CD4-positive, alpha-beta T cell (primary cell): ENCODE data around the gene NECAB3. TPM values are rescaled to one million over a fixed set of nuclear protein-coding genes. Genes with fewer than 3 reads are reported as not detected.

Experiments
- ATAC-seq: fragments of 200-7000 bp; cut with Tn5 transposase; one replicate; pipeline ENCODE4 v1.10.0; 2022; ENCODE audit warnings: mild to moderate bottlenecking; ENCODE audit not compliant: poor library complexity
- CTCF ChIA-PET: fragments of 350-600 bp; sonication (Branson Sonifier 250); formaldehyde crosslinking; loops from one replicate; lab custom pipeline; 2021; ENCODE audit warnings: antibody characterized with exemption, inconsistent platforms; lab: Charles Lee
- POLR2A ChIA-PET: fragments of 350-600 bp; sonication (Branson Sonifier 250); formaldehyde crosslinking; loops from one replicate; lab custom pipeline; 2021; ENCODE audit warnings: antibody characterized with exemption, inconsistent platforms; lab: Charles Lee
- DNase-seq, 14 experiments: peaks; one replicate each; pipeline ENCODE4 v3.0.0-alpha.2; 2013 to 2020; ENCODE audit warnings: mixed read lengths in 2 of 14
- H3K27ac ChIP-seq, 2 donors: one replicate each; pipeline versions ENCODE4 v1.5.1 to v1.7.0; 2013; ENCODE audit warnings: low read length in 2 of 2, low read depth in 1 of 2, mild to moderate bottlenecking in 1 of 2
- H3K27me3 ChIP-seq, 2 experiments: 1 replicate in 1 of 2; 2 replicates in 1 of 2; pipeline versions ENCODE4 v1.6.1 to v1.7.0; 2013; ENCODE audit warnings: low read length in 2 of 2, control low read depth in 1 of 2, mild to moderate bottlenecking in 1 of 2, moderate library complexity in 1 of 2; ENCODE audit not compliant: insufficient read depth in 2 of 2, control insufficient read depth in 1 of 2
- H3K36me3 ChIP-seq: one replicate; pipeline ENCODE4 v1.6.1; 2013; ENCODE audit warnings: low read length, control low read depth; ENCODE audit not compliant: insufficient read depth
- H3K4me1 ChIP-seq: one replicate; pipeline ENCODE4 v1.6.1; 2013; ENCODE audit warnings: low read length, control low read depth; ENCODE audit not compliant: insufficient read depth
- H3K4me3 ChIP-seq: one replicate; pipeline ENCODE4 v1.5.1; 2013; ENCODE audit warnings: mild to moderate bottlenecking, low read length, moderate library complexity
- H3K9me3 ChIP-seq, 2 experiments: 1 replicate in 1 of 2; 2 replicates in 1 of 2; pipeline versions ENCODE4 v1.6.1 to v1.7.0; 2013; ENCODE audit warnings: low read length in 2 of 2, mild to moderate bottlenecking in 2 of 2, control low read depth in 1 of 2, moderate library complexity in 1 of 2; ENCODE audit not compliant: control insufficient read depth in 1 of 2, insufficient read depth in 1 of 2
- H3K27ac Mint-ChIP-seq: one replicate; pipeline ENCODE4 v1.8.0; 2020; ENCODE audit warnings: mixed read lengths
- H3K27me3 Mint-ChIP-seq: one replicate; pipeline ENCODE4 v1.8.0; 2021; ENCODE audit warnings: mixed read lengths
- H3K36me3 Mint-ChIP-seq: one replicate; pipeline ENCODE4 v1.8.0; 2021; ENCODE audit warnings: low read depth, mixed read lengths
- H3K4me1 Mint-ChIP-seq: one replicate; pipeline ENCODE4 v1.8.0; 2021; ENCODE audit warnings: low read depth, mixed read lengths
- H3K4me3 Mint-ChIP-seq: one replicate; pipeline ENCODE4 v1.8.0; 2020; ENCODE audit warnings: mild to moderate bottlenecking, mixed read lengths
- H3K9me3 Mint-ChIP-seq: one replicate; pipeline ENCODE4 v1.8.0; 2020; ENCODE audit warnings: mixed read lengths
- intact Hi-C, 2 experiments: fragments of 100-400 bp; cut with DNase I in 1 of 2; cut with micrococcal nuclease in 1 of 2; formaldehyde crosslinking; loops; one replicate each; pipeline versions ENCODE4 v1.15.1 to v1.9.0; 2023 to 2025; cut with DNase I, micrococcal nuclease
- total RNA-seq, 174 experiments: library from RNA in 2 of 174; stranded (reverse) in 2 of 174; gene quantifications; one replicate each; pipeline ENCODE4 v1.2.3 and lab custom pipeline; 2021 to 2026
- TF ChIP-seq, protein P1 (sequence below): fragments of 200-600 bp; IDR thresholded peaks from one replicate; pipeline ENCODE4 v1.8.0; 2022; ENCODE audit warnings: antibody characterized with exemption, mild to moderate bottlenecking

Gene NECAB3
- total RNA-seq, 2 experiments from 2014 or later, result 8.7 to 9.2 TPM

DNA sequence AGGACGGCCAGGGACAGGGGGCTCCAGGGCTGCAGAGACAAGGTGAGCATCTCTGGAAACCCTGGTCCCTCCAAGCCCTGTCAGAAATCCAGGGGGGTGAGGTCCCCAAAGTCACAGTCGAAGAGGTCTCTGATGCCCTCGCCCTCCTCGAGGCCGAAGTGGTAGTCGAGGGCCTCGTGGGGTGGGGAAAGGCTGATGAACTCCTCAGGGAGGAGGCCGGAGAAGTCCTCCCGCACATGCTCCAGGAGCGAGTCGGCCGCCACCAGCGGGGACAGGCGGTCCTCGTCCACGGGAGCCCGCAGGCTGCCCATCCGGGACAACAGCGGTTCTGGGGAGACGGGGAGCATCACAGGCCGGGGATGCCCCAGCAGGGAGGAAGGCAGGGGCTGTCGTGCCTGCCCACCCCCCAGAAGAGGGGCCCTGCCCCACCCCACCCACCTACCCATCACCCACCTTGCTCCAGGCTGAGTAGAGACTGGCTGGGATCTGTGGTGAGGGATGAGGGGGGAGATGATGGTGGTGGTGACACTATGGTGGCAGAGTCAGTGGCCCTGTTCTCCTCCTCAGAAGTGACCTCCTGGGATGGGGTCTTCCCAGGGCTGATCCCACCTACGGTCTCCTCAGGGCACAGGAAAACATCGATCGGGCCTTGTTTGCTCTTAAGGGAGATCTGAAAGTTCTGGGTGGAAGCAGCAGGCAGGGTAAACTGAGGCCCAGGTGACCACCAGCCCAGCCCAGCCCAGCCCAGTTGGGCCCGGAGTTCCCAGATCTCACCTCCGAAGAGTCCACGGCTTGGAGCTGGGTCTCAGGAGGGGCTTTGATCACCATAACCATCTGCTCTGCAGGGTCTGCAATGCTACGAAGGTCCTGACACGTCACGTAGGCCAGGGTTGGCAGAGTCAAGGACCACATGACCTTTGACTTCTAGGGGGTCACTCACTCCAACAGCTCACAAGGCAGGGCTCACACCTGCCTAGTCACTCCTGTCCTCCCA, 2.7 kb upstream of the NECAB3 start:
- intact Hi-C loops, result no loop called here
- H3K27me3 Mint-ChIP-seq, result no peaks in the 10 kb centered on the region
- ChIA-PET POLR2A (no interaction called here), CTCF (interaction anchor here (1.3 kb wide), 1 partner anchor 9 kb away, joined by 7 read pairs; no protein-coding TSS in a partner anchor)
- H3K4me3 Mint-ChIP-seq, result peak overlapping the region; percentile 54
- DNase-seq, result no peak
- peaks cover 55% of the 10 kb centered on the region for H3K4me1 Mint-ChIP-seq
- TF ChIP-seq, protein P1, sequence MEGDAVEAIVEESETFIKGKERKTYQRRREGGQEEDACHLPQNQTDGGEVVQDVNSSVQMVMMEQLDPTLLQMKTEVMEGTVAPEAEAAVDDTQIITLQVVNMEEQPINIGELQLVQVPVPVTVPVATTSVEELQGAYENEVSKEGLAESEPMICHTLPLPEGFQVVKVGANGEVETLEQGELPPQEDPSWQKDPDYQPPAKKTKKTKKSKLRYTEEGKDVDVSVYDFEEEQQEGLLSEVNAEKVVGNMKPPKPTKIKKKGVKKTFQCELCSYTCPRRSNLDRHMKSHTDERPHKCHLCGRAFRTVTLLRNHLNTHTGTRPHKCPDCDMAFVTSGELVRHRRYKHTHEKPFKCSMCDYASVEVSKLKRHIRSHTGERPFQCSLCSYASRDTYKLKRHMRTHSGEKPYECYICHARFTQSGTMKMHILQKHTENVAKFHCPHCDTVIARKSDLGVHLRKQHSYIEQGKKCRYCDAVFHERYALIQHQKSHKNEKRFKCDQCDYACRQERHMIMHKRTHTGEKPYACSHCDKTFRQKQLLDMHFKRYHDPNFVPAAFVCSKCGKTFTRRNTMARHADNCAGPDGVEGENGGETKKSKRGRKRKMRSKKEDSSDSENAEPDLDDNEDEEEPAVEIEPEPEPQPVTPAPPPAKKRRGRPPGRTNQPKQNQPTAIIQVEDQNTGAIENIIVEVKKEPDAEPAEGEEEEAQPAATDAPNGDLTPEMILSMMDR, result no peak
- Histone ChIP-seq H3K36me3 (no peaks in the 10 kb centered on the region), H3K27me3 (no peaks in the 10 kb centered on the region), H3K9me3 (no peaks in the 10 kb centered on the region), H3K27ac (no peak overlapping the region), H3K4me3 (no peak overlapping the region), H3K4me1 (peaks cover 76% of the 10 kb centered on the region)
- no peak for ATAC-seq
- no peaks in the 10 kb centered on the region for H3K9me3 Mint-ChIP-seq
- peak overlapping the region; percentile 36 for H3K27ac Mint-ChIP-seq
- H3K36me3 Mint-ChIP-seq, result no peaks in the 10 kb centered on the region

DNA sequence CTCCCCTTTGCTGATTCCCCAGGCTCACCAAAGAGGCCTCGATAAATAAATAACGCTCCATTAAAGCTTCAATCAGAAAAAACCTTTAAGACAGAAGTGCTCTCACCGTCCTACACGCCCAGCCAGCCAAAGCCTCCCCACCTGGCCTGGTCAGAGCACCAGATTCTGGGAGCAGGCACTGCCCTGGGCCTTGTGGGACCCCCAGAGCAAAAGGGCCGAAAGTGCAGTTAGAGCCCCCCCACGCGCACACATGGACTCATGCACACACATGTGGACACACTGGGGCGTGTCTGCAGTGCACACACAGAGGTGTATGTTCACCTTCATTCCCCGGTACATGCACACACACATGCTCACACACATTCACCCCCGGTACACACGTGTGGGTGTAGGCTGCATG, 1.9 kb upstream of the NECAB3 start:
- Mint-ChIP-seq H3K4me1 (peaks cover 50% of the 10 kb centered on the region), H3K36me3 (no peaks in the 10 kb centered on the region), H3K27ac (no peak overlapping the region), H3K27me3 (no peaks in the 10 kb centered on the region), H3K4me3 (peak overlapping the region; percentile 42), H3K9me3 (no peaks in the 10 kb centered on the region)
- Histone ChIP-seq H3K27me3 (no peaks in the 10 kb centered on the region), H3K4me3 (no peak overlapping the region), H3K27ac (no peak overlapping the region), H3K9me3 (no peaks in the 10 kb centered on the region), H3K36me3 (no peaks in the 10 kb centered on the region), H3K4me1 (peaks cover 75% of the 10 kb centered on the region)
- TF ChIP-seq, protein P1, result no peak
- no peak for ATAC-seq
- ChIA-PET POLR2A (interaction anchor here (1.5 kb wide), 1 partner anchor 44 kb away, joined by 6 read pairs; the partner anchor contains the start of gene PXMP4), CTCF (no interaction called here)
- no peak for DNase-seq
- intact Hi-C loops, result no loop called here

DNA sequence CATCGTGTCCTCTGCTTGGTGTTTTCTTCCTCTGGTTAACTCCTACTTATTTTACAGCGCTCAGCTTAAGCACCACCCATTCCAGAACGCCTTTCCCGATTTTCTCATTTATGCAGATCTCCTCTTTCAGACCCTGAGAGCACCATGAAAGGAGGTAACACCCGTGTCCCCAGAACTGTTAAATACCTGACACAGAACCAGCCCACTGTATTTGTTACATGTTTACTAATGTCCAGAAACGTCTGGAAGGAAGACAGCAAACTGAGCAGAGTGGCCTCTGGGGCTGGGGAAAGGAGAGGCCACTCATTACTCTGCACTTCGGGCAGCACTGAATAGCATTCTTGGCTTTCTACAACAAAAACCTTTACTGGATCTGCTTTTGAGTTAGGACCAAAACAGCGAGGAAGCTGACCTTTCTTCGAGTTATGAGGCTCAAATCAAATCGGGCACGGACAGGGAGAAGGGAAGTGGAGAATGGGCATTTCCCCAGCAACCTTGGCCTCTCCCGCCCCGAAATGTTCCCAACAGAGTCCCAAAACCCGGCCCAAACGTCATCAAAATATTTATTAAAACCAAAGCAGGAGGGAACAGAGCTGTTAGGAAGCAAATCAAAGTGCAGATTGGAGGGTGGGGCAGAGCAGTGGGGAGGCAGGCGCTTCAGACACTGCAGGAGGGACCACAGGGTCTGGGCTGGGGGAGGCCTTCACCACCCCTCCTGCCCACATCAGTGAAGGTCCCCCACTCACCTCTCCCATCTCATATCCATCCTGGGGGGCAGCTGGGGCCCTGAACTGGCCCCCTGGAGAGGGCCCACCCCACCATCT, 1.1 kb upstream of the NECAB3 start:
- H3K27ac Mint-ChIP-seq, result peak overlapping the region; percentile 40
- no peaks in the 10 kb centered on the region for H3K27me3 ChIP-seq
- ATAC-seq (no peak), DNase-seq (no peak)
- H3K9me3 Mint-ChIP-seq, result no peaks in the 10 kb centered on the region
- peak overlapping the region; percentile 88 for H3K4me3 Mint-ChIP-seq
- no peaks in the 10 kb centered on the region for H3K36me3 Mint-ChIP-seq
- H3K4me3 ChIP-seq, result no peak overlapping the region
- H3K9me3 ChIP-seq, result no peaks in the 10 kb centered on the region
- no peaks in the 10 kb centered on the region for H3K27me3 Mint-ChIP-seq
- POLR2A ChIA-PET, result interaction anchor here (0.6 to 1.5 kb wide), 2 partner anchors 45 to 417 kb away, joined by 3 to 6 read pairs; partner anchors contain the start of gene PXMP4
- TF ChIP-seq, protein P1, result no peak
- H3K36me3 ChIP-seq, result no peaks in the 10 kb centered on the region
- no peak overlapping the region for H3K27ac ChIP-seq
- peaks cover 46% of the 10 kb centered on the region for H3K4me1 Mint-ChIP-seq
- CTCF ChIA-PET, result no interaction called here
- H3K4me1 ChIP-seq, result peaks cover 69% of the 10 kb centered on the region
- intact Hi-C loops, result no loop called here
